Nucleus accumbens (tissue), 56 donors: ENCODE measurements around the gene ERMN.
"Not testable (repeated sequence)": the region's sequence is repeated elsewhere in the genome, so short reads cannot be mapped to it uniquely, and the experiment has no call there.

Experiments used
- DNase-seq, 56 donors: peaks; one replicate each; lab custom pipeline; 2025; lab: John Stamatoyannopoulos, UW

Gene ERMN

GRCh38 chr2:157301307-157301706 lies 24.3 kb downstream of the ERMN start:
- no peak for DNase-seq

- no peak for DNase-seq
Observed at GRCh38 chr2:157296958-157297357, 28.7 kb downstream of the ERMN start.

- no peak for DNase-seq
Observed at GRCh38 chr2:157296490-157296889, 29.1 kb downstream of the ERMN start.

GRCh38 chr2:157292853-157293252 lies 32.8 kb downstream of the ERMN start:
- DNase-seq, result no peak

- DNase-seq, result no peak
Observed at GRCh38 chr2:157291018-157291417, 34.6 kb downstream of the ERMN start.

- DNase-seq, result no peak
Observed at GRCh38 chr2:157290525-157290924, 35.1 kb downstream of the ERMN start.

GRCh38 chr2:157287160-157287559 lies 38.5 kb downstream of the ERMN start:
- no peak for DNase-seq

GRCh38 chr2:157283468-157283867 lies 42.2 kb downstream of the ERMN start:
- DNase-seq, result no peak

- no peak for DNase-seq
Observed at GRCh38 chr2:157281316-157281715, 44.3 kb downstream of the ERMN start.

- not testable (repeated sequence) for DNase-seq
Observed at GRCh38 chr2:157279311-157279710, 46.3 kb downstream of the ERMN start.

GRCh38 chr2:157271590-157272203 lies 53.9 kb downstream of the ERMN start:
- DNase-seq, result no peak

- DNase-seq, result no peak
Observed at GRCh38 chr2:157269922-157270321, 55.7 kb downstream of the ERMN start.

GRCh38 chr2:157269060-157269459 lies 56.6 kb downstream of the ERMN start:
- DNase-seq, result no peak
